GM18517 (cell line): ENCODE measurements around the gene SFXN4.
A peak's percentile ranks its signal among the peaks of the same experiment; 100 is the strongest.
"Not testable (repeated sequence)": the region's sequence is repeated elsewhere in the genome, so short reads cannot be mapped to it uniquely, and the experiment has no call there.

ENCODE experiments used
- ATAC-seq: cut with Tn5 transposase; IDR thresholded peaks from one replicate; pipeline ENCODE4 v1.9.1; 2021; ENCODE audit warnings: mild to moderate bottlenecking, moderate library complexity; ENCODE audit not compliant: unreplicated experiment

SFXN4 gene

GRCh38 chr10:119149157-119149556, 16.4 kb downstream of the SFXN4 start:
- ATAC-seq = no peak

GRCh38 chr10:119143657-119144056, 21.9 kb downstream of the SFXN4 start:
- no peak for ATAC-seq

DNA sequence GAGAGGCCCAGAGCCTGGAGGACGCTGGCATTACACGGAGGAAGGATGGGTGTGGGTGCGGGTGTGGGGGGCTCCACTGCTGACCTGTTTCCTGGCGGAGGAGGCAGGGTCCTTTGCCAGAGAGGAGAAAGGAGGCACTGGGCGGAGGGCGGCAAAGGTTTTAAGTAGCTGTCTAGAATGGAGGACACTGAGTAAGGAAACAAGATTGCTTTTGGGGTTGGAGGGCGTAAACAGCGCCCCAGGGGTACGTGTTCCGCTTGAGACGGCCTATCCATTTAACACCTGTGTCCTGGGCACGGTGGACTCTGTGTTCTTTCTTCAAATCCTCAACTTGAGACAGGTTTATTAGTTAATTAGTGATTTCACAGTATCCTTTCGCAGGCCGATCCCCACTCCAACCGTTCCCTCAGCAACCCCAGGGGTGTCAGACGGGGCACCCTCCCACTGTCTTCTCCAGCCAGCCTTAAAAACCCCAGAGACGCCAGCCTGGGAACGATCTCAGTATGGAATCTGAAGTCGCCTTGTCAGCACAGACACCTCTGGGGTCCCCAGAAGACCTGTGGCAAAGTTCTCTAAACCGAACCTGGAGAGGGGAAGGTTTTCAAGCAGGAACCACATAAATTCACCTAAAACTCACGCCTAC, 24.8 kb downstream of the SFXN4 start:
- ATAC-seq = no peak

GRCh38 chr10:119139464-119140067, 25.9 kb downstream of the SFXN4 start:
- no peak for ATAC-seq

- no peak for ATAC-seq
These were observed 26.9 kb downstream of the SFXN4 start for GRCh38 chr10:119138346-119139306.

- not testable (repeated sequence) for ATAC-seq
These were observed 27.6 kb downstream of the SFXN4 start for GRCh38 chr10:119137878-119138277.

DNA sequence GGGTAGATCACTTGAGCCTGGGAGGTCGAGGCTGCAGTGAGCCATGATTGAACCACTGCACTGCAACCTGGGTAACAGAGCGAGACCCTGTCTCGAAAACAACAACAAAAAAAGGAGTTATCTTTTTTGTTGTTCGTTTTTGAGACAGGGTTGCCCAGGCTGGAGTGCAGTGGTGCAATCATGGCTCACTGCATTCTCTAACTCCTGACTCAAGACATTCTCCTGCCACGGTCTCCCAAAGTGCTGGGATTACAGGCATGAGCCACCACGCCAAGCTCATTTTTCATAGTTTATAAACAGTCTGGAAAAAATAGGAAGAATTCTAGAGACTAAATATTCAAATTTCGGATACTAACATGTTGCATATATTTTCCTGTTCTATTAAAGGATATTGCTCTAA, 29.4 kb downstream of the SFXN4 start:
- ATAC-seq = no peak

- ATAC-seq = no peak
These were observed 30.0 kb downstream of the SFXN4 start for GRCh38 chr10:119135513-119135881.

DNA sequence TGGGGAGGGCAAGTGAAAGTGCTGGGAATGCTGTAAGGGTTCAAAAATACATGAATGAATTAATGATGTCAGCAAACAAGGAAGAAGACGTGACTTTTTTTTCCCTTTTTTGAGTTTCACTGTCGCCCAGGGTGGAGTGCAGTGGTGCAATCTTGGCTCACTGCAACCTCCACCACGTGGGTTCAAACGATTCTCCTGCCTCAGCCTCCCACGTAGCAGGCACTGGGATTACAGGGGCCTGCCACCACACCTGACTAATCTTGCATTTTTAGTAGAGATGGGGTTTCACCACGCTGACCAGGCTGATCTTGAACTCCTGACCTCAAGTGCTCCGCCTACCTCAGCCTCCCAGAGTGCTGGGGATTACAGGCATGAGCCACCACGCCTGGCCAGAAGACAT, 31.6 kb downstream of the SFXN4 start:
- no peak for ATAC-seq

- no peak for ATAC-seq
These were observed 32.8 kb downstream of the SFXN4 start for GRCh38 chr10:119132521-119133345.

GRCh38 chr10:119131512-119132240, 33.8 kb downstream of the SFXN4 start:
- ATAC-seq = peak; percentile 58

- no peak for ATAC-seq
These were observed 35.8 kb downstream of the SFXN4 start for GRCh38 chr10:119129721-119130120.

- ATAC-seq = no peak
These were observed 39.6 kb downstream of the SFXN4 start for GRCh38 chr10:119125942-119126341.

GRCh38 chr10:119120875-119121274, 44.6 kb downstream of the SFXN4 start:
- ATAC-seq = no peak

GRCh38 chr10:119120413-119120867, 45.1 kb downstream of the SFXN4 start:
- ATAC-seq = peak; percentile 93

DNA sequence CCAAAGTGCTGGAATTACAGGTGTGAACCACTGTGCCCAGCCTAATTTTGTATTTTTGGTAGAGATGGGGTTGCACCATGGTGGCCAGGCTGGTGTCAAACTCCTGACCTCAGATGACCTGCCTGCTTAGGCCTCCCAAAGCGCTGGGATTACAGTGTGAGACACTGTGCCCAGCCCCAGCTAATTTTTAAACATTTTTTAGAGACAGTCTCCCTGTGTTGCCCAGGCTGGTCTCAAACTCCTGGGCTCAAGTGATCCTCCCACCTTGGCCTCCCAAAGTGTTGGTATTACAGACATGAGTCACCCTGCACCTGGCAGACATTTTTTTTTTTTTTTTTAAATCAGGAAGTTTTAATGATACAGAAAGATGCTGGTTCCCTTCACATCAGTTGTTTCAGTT, 46.1 kb downstream of the SFXN4 start:
- no peak for ATAC-seq

- ATAC-seq = no peak
These were observed 47.3 kb downstream of the SFXN4 start for GRCh38 chr10:119118231-119118630.

DNA sequence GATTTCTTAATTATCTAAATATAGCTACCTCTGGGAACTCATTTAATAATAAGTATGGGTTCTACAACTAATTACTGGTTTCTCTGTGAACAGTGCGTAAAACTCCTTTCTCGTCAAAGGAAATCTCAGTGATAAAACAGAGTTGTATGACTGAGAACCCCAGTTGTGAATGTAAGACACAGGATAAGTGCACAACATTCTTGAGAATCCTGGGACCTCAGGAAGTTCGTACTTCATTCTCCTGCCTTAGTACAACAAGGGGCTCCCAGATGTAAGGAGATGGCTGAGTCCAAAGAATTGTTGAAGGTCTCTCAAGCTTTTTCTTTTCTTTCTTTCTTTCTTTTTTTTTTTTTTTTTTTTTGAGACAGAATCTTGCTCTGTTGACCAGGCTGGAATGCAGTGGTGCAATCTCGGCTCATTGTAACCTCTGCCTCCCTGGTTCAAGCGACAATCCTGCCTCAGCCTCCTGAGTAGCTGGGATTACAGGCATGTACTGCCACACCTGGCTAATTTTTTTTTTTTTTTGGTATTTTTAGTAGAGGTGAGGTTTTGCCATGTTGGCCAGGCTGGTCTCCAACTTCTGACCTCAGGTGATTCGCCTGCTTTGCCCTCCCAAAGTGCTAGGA, 49.1 kb downstream of the SFXN4 start:
- ATAC-seq = no peak

DNA sequence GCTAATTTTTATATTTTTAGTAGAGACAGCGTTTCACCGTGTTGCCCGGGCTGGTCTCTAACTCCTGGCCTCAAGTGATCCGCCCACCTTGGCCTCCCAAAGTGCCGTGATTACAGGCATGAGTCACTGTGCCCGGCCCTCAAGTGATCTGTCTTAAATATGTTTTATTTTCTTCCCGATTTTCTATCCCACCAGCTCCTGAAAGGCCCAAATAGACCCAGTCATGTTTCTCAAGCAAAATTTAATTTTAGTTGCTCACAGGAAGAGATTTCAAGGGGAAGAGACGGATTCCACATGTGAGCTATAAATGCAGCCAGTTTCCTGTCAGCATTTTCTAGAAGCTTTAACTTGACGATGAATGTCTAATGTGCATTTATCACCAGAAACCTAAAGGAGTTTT, 49.6 kb downstream of the SFXN4 start:
- no peak for ATAC-seq
